GM19438 (cell line): Measurements from ENCODE around the gene RAB15.

Experiments
- ATAC-seq: cut with Tn5 transposase; IDR thresholded peaks from one replicate; pipeline ENCODE4 v1.9.1; 2021; ENCODE audit warnings: low read depth; ENCODE audit not compliant: unreplicated experiment

RAB15 gene

GRCh38 chr14:64990939-64991338, 18.8 kb upstream of the RAB15 start:
- ATAC-seq: no peak

DNA sequence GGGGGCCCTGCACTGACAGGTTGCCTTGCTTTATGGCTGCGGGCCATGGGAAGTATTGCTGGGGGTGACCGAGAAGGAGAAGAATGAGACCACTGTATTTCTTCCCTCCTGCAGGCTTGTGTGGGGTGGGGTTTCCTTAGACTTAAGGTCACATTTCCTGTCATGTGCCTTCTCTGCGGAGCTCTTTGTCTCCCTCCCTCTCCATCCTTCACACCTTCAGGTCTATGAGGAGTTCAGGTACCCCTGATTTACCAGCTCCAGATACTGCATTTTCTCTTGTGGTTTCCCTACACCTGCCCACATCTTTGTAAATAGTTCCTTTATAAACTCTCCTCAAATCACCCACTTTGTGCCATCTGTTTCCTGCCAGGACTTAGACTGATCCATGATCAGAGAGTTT, 18.2 kb upstream of the RAB15 start:
- ATAC-seq: no peak

- ATAC-seq: no peak
Observed at GRCh38 chr14:64987438-64987767, 15.3 kb upstream of the RAB15 start.

DNA sequence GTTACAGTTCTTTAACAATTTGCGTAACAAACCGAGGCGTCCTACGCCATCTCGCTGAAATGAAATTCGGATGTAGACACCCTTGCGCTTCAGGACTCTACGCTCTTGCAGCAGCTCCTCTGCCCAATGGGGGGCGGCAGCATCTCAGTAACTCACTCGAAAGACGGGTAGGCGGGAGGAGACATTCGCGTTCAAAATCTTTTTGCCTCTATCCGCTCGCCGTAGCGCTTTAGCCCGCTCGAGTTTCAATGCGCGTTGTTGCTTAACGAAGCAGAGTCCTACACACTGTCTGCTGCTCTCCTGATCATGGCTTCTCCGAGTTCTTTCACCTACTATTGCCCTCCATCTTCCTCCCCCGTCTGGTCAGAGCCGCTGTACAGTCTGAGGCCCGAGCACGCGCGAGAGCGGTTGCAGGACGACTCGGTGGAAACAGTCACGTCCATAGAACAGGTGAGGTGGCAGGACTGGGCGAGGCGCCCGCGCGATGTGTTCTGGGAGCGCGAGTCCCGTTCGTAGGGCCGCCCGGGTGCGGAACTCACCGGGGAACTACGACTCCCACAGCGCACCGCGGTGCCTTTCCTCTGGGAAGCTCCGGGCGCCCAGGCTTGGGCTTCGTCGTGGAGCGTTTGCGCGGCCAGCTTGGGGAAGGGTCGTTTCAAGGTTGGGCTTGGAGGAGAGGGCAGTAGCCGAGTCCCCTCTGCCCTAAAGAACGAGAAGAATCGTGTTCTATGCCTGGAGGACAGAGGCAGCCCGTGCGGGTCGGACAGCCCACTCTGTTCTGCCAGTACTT, 14.7 kb upstream of the RAB15 start, which contains the start of gene FNTB:
FNTB (plus strand) TSS at position 248 of the 790 bp plus-strand sequence; CDS start at position 307, 59 bp downstream.
- peak; percentile 87 for ATAC-seq

DNA sequence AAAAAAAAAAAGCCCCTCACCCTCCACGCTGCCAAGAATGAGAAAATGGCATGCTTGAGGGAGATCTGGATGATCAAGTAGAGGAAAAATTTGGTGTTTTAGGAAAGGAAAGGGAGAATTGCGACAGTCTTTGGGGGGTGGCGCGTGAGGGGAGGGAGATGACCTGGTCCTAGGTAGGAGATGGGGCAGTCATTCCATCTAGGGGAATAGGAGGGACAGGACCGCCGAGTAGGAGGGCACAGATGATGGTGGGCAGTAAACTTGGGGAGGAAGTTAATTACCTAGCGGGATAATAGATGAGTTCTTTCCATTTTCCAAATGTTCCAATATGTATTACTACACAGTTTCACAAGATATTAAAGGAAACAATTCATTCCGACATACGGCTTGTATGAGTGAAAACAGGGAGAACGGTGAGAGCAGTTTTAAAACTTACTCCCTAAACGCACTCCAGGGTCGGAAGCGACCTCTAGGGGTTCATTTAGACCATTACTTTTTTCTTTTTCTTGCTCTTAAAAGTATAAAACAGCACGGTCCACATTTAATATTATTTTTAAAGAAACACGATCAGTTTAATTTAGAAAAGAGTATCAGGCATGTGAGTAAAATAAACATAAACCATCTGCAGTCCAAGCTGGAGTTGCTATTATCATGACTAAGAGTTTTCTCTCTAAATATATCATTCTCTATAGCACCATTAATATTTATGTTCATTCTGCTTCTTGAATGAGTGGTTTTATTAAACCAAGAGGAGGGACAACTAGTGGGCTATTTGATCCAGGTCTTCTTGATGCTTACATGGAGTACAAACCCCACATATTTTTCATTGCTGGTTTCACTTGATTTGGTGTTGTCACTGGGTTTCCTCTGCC, 11.5 kb upstream of the RAB15 start:
- no peak for ATAC-seq

- no peak for ATAC-seq
Observed at GRCh38 chr14:64979336-64980074, 7.4 kb upstream of the RAB15 start.

DNA sequence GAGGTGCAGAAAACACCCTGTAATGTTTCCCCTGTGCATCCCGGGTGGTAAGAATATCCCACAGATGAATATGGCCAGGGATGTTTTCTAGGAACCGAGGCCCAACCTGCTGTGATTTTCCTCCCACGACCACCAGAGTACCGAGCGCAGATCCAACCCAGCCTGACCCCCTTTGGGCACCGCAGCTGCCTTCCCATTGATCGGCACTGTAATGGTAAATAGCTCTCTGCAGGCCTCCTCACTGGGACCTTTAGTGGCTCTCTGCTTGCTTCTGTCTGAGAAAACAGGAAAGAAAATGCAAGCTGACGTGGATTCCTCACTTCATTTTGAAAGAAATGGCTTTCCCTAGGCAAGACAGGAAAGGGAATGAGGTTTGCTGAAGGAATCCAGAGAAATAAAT, 2.4 kb upstream of the RAB15 start:
- no peak for ATAC-seq

GRCh38 chr14:64973826-64974225, 1.7 kb upstream of the RAB15 start:
- ATAC-seq: no peak

DNA sequence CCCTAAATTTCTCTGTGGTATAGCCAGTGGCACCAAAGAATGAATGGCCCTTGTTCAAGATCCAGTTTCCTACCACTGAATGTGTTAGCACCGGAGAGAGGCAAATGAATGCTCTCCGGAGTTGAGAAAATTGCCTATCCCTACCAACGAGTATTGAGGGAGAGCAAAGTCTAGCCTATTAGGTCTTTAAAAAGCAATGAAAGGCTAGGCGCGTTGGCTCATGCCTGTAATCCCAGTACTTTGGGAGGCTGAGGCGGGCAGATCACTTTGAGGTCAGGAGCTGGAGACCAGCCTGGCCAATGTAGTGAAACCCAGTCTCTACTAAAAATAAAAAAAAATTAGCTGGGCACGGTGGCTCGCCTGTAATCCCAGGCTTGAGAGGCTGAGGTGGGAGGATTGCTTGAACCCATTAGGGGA, 898 bp upstream of the RAB15 start:
- no peak for ATAC-seq

DNA sequence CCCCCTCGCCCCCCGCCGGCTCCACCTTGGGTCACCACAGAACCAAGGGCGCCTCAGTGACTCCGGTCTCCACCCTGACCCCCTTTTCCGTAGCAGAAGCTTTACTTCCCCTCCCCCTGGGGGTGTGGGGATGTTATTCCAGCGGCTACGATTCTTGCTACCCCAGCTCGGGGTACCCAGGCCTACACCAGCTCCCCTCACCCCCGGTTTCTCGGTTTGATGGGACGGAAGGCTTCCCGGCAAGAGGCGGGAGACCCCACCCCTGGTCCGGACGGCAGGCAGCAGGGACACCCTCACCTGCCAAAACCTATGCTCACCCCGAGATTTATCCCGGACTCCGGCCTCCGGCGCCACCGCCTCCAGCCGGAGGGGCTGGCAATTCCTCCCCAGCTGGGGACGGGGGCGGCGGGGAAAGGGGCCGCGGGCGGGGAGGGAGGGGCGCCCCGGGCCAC, 619 bp downstream of the RAB15 start:
- no peak for ATAC-seq

DNA sequence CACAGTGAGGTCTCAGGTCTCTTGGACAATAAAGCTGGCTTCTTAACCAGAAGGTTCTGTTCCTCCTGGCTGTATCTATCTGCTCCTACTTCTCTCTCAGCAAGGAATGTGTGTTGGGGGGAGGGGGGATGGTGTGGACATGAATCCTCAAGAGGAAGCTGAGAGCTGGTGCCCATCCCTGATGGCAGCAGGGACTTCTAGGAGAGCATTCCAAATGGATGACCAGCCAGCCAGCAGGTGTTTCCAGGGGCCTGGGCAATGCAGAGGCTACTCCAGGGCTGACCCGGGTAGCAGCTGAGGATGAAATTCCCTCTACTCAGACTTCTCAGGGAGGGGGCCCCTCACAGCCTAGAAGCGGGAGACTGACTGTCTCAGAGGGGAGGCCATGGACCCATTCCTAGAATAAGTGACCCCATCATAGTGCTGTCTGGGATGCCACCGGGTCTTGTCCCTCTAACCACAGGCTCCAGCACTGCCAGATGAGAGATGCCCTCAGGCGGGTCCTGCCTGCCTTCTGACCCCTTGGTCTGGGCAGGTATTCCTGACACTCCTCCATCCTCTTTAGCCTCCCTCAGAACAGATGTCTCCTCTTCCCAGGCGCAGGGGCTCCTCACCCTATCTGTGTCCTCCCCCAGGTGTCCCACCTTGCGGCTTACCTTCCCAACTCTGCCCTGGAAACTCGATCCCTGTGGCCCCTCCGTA, 1.2 kb downstream of the RAB15 start:
- ATAC-seq: no peak

- ATAC-seq: no peak
Observed at GRCh38 chr14:64970041-64970440, 2.1 kb downstream of the RAB15 start.

DNA sequence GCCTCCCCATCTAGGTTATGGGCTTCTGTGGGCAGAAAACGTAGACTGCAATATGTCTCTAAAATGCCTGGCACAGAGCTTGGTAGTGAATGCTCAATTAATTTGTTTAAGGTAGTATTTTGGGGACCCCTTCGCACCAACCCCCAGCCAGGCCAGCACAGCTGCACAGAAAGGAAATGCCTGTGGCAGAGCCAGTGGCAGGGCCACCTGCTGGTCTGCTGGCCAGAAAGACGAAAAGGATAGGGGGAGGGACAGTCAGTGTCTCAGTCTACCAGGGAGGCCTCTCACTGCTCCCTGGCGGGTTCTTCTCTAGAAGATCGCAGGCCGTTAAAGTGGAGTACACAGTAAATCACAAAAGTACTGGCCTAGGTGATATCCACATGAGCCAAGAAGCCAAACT, 3.5 kb downstream of the RAB15 start:
- no peak for ATAC-seq

- no peak for ATAC-seq
Observed at GRCh38 chr14:64968167-64968566, 4.0 kb downstream of the RAB15 start.

- no peak for ATAC-seq
Observed at GRCh38 chr14:64966976-64967375, 5.2 kb downstream of the RAB15 start.

DNA sequence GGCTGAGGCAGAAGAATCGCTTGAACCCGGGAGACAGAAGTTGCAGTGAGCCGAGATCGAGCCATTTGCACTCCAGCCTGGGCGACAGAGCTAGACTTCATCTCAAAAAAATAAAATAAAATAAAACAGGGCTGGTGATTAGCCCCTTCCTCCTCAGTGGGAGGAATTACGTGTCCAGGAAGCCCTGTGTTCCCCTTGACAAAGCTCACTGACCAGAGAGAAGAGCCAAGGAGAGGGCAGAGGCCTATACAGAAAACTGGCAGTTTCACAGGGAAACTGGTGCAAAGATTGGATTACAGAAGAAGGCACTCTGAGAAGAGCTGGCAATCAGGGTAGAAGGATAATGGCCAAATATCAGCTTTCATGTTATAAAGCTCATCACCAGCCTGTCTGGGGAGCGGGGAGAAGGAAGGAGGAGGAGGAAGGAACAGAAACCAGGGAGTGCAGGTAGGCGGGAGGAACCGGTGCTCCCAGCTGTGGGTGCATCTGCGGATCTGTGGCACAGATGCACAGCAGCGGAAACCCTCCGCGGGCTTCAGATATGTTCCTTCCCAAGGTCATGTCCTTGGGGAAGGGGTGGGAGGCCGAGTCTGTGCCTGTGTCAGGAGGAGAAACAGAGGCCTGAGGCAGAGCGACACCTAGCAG, 6.7 kb downstream of the RAB15 start:
- no peak for ATAC-seq

DNA sequence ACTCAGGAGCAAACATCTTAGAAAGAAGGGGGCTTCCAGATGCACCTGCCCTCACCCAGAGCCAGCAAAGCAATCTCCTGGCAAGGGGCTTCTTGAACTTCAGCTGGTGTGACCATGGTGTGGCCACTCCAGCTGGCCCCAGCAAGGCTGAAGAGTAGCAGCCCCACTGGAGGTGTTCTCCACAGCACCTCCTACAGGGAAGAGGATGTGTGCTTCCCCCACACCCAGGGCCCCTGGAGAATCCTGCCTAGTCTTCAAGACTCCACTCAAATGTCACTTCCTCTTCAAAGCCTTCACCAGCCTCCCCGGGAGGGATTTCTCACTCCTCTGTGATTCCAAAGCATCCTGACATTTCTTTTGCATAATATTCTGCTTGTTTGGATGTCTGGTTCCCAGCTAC, 8.5 kb downstream of the RAB15 start:
- ATAC-seq: no peak

GRCh38 chr14:64960762-64961276, 11.3 kb downstream of the RAB15 start:
- ATAC-seq: no peak

DNA sequence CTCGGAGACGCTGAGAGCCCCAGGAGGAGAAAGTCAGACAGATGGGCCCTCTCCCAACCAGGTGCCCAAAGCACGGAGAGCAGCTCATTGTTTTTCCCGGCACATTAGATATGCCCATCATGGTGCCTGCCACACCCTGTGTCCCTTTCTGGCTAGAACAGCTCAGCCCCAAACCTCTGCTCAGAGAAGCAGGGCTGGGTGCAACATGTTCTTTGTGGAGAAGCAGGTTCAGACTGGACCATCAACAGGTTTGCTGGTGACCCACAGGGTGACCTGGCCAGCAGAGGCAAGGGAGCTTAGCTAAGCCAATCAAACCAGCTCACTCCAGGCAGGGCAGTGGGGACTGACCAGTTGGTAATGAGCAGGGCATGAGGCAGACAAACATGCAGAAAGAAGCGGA, 13.4 kb downstream of the RAB15 start:
- ATAC-seq: no peak

DNA sequence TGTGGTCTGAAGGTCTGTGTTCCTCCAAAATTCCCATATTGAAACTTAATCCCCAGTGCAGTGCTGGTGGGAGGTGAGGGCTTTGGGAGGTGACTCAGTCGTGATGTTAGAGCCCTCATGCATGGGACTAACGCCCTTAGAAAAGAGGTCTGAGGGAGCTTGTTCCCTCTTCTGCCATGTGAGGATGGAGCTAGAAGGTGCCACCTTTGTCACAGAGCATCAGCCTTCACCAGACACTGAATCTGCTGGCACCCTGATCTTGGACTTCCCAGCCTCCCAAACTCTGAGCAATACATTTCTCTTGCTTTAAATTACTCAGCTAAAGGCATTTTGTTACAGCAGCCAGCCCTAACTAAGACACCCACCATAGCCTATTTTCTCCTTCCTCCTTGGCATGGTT, 13.9 kb downstream of the RAB15 start:
- no peak for ATAC-seq
